UCSD-AML1 (cell line): ENCODE measurements around the gene C1QTNF6.

Source experiments
- DNase-seq: peaks from one replicate; lab custom pipeline; 2025; ENCODE audit not compliant: unreplicated experiment; lab: John Stamatoyannopoulos, UW

C1QTNF6 gene

DNA sequence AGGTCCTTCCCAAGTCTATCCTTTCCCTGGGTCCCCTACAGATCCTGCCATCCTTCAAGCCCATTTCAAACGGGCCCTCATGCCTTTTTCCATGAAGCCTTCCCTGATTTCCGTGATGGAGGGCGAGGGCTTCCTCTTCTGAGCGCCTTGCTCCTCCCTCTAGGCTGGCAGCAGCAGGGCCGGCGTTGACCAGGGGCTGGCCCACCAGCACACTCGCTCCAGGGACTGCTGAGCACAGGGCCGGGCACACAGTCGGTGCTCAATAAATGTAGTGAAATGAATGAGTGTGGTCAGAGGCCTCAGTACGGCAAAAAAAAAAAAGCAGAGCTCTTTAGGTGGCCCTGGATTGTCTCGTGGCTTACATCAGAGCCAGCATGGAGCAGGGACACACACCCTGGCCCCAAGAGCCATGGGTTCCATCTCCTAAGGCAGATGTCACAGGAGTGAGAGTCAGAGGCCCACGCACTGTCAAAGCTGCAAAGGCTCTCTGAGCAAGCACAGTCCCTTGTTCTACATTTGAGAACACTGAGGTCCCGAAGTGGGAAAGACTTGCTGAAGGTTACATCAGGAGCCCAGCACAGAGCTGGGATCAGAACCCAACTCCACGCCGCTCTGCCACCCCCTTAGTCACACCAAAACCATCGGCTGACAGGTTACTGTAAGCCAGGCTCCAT is 41.4 kb downstream of the C1QTNF6 start:
- DNase-seq = no peak

DNA sequence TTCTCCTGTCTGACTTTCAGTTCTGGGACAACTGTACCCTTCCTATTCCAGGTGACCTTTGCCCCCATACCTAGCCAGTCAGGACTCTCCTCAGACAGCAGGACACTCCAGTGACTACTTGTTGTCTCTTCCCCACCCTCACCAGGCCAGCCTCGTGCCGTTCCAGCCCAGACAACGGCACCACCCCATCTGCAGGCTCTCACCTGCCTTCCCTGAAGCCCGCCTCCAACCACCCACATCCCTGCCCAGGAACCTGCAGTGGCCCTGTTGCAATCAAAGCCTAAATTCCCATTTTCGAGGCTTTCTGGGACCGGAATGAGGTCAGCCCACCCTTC is 42.0 kb downstream of the C1QTNF6 start:
- DNase-seq = no peak

DNA sequence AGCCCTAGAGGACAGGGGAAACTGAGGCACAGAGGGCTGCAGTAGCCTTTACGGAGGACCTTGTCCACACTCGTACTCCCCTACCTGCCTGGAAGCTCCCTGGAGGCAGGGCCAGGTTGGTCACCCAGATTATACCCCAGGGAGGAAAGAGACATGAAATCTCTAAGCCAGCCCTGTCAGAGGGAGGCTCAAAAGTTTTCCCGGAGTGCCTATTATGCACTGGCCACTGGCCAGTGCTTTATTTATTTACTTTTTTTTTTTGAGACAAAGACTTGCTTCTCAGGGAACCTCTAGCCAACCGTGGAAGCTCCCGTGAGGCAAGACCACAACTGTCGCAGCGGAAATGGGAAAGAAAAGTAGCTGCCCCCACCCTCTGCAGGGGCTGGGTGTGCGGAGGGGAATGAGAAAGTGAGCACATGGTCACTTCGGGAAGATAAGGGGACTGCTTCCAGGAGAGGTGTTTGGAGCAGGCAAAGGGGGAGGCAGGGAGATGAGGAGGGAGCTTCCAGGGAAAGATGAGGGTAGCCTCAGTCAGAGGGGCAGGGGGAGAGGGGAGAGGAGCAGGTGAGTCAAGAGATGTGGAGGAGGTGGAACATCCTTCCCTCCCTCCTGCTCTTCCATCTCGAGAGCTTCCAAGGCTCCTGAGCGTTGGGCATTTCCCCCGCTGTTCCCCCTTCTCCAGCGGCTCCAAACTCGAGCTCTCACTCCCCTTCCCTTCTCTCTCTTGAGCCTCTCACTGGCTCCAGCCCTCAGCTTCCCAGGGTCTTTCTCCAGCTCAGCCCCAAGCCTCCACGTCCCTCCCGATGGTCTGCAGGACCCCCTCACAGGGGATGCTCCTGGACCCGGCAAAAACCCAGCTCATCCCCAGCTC is 42.6 kb downstream of the C1QTNF6 start:
- no peak for DNase-seq

DNA sequence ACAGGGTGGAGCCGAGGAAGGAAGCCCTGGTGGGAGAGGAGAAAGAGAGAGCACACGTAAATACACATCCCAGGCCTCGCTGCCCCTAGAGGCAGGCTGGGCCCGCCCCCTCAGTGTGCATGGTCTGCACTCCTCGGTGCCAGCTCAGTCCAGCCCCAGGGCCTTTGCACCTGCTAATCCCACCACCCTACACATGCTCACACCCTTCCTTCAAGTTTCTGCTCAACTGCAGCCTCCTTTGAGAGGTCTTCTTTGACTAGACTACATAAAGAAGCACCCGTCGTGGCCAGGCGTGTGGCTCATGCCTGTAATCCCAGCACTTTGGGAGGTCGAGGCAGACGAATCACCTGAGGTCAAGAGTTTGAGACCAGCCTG is 43.9 kb downstream of the C1QTNF6 start:
- DNase-seq = no peak

DNA sequence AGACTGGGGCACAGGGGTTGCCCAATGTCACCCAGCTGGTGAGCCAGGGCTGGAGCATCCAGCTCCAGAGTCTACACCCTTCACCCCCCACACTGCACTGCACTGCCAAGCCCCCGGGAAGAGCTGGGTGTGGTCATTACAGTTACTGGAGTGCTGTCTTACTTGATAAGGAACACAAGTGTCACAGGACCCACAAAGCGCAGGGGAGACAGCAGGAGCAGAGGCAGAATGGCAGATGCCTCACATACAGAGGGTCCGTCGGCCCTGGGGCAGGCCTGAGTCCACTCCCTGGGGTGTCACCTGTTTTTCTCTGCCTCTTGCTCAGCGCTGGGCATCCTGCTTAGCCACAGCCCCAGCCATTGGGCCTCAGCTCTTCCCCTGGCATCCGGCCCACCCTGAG is 46.1 kb downstream of the C1QTNF6 start:
- no peak for DNase-seq

DNA sequence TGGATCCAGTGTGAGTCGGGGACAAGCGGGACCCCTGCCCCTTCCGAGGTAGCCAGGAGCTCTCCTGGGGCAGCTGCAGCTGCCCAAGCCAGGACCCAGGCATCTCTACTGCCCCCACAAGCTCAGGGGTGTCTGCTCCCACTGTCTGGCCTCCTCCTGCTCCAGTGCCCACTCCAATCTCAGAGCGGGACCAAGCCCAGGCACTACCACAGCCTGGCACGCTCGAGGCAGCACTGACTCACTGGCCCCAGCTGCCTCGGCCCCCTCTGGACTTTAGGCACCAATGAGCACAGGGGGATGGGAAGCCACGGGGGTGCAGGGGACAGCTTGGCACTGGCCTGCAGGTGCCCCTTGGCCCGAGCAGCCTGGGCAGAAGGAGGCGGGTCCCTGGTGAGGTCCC is 46.6 kb downstream of the C1QTNF6 start:
- no peak for DNase-seq

DNA sequence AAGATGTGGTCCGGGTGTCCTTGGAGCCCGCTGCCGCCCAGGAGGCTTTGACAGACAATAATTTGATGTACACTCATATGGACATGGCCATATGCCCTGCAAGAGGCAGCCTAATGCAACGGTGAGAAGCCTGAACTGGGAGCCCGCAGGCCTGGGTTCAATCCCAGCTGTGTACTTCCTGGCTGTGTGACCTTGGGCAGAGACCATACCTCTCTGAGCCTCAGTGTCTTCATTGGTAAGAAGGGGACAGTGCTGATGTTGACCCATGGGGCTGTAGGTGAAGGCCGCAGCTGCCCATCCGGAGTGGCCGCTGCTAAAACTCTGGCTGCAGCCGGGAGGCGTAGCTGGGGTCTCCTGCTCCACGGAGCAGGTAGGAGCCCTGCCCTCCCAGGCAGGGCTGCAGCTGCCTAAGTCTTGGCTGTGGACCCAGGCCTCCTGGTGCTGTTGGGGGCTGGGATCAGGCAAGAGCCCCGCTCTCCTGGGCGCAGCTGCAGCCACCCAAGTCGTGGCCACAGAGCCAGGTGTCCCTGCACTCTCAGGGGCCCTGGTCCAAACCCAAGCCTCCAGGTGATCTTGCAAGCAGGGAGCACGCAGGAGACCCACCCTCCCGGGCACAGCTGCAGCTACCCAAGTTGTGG is 47.2 kb downstream of the C1QTNF6 start:
- no peak for DNase-seq

DNA sequence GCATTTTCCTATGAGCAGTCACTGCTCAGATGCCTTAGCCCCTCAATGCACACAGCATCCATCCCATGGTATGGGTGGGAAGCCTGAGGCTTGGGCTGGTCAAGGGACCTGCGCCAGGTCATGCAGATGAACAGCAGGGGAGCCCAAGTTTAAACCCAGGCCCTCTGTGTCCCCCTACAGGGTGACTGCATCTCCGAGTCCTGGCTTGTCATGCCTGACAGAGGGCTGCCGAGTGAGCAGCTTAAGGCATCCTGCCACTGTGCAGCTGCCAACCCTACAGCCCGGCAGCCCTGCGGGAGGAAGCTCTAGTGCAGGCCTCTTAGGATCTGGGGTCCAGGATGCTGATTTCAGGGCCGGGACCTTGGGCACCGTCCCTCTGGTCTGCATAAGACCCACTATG is 48.3 kb downstream of the C1QTNF6 start:
- DNase-seq = no peak

DNA sequence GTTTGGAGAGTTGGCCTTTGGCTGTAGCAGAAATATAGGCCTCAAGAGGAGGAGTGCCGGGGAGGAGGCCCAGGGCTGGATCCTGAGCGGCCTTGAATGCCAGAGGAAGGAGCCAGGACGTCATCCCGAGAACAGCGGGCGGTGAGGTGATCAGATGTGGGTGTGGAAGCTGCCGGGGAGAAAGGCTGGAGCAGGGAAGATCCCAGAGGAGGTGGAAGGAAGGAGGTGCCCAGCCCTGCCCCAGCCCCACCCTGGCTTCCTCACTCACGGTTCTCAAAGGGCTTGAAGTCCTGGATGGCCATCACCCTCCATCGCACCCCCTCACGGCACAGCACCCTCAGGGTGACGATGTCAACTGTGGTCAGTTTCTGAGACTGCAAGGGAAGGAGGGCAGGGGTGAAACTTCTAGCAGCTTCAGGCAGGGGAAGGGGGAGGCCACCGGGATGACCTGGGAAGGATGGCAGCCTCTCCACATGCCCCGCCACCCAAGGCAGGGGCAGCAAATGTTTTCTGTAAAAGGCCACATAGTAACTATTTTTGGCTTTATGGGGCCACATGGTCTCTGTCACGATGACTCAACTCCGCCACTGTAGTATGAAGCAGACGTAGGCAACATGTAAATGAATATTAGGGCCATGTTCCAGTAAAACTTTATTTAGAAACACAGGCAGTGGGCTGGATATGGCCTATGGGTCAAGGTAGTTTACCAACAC is 49.0 kb downstream of the C1QTNF6 start:
- DNase-seq = no peak

DNA sequence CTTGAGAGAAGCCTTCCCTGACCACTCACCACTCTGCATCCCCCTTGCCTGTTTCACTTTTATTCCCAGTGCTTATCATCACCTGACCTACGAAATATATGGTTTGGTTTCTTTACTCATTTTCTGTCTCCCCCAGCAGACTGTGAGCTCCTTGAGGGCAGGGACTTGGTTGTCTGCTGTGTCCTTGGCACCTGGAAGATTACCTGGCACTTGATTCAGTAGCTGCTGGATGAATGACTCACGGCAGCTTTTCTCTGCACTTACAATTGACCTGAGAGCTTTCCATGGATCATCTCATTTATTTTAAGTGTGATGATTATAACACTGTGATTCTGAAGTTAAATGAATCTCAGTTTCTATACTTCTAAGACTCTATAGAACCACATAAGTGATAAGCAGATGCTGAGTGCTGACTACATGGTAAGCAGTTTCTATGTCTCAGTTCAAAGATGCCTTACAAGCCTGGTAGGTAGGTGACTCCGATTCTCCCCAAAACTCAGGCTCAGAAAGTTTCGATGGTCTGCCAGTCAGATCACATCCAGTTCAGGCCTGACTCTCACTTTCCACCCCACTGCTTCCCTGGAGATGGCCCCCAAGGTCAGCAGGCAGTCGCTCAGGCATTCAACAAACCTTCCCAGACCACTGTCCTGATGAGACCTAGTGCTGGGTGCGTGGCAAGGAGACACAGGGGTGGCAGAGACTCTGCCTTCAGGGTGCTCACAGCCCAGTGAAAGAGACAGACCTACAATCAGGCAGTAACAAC is 50.0 kb downstream of the C1QTNF6 start:
- DNase-seq = no peak

DNA sequence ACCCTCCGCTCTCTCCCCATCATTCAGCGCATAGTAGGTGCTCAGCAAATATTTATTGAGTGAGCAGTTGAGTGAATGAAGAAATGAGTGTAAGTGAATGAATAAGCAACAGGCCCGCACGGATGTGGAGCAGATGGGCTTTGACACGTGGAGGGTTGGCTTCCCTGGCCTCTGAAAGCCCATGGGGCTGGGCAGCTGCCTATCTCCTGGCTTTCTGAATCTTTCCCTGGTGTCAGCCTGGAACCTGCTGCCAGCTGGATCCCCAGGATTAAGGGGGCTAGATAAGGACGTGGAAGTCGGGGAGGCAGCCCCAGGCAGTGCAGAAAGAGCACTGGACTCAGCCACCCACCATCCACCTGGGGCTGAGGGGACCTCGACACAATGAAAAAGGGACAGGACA is 50.9 kb downstream of the C1QTNF6 start:
- DNase-seq = no peak

DNA sequence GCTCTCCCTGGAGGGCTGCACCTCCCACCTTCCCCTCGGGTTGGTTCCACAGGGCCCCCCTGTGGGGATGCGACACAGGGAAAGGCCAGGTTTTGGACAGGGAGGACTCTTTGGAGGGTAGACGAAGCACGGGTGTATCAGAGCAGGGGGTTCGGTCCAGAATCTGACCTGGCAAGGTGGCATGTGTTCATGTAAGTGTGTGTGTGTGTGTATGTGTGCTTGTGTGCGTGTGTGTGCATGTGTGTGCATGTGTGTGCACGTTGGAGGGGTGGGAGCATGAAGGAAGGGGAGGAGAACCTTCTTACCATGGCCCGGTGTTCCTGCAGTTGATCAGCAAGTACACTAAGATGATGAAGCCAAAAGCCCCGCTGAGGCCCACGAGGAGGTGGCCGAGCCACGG is 53.0 kb downstream of the C1QTNF6 start:
- DNase-seq = no peak

DNA sequence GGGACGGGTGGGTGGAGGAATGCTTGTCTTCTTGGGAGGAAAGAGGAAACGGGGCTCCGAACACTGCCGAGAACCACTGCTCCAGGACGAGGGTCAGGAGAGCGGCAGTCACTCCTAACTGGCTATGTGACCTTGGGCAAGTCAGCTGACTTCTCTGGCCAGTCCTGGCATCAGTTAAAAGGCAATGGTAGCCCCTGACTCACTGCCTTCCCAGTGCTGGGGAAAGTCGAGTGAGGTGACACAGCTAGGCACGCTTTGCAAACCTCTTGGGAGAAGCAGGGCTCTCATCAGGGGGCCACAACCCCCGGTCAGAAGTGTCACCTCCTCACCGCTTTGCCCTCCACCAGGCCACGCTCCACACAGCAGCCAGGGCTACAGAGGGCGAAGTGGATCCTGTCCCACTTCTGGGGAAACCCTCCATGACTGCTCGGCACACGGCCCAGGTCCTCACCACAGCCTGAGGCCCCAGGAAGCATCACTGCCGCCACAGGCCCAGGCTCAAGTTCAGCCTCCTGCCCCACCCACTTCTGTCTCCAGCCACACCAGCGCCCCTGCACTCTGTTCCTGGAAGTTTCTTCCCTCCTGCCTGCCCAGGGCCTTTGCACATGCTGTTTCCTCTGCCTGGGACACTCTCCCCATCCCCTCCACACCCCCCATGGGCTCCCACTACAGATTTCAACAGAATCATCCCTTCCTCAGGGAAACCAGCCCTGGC is 54.6 kb downstream of the C1QTNF6 start:
- DNase-seq = no peak

DNA sequence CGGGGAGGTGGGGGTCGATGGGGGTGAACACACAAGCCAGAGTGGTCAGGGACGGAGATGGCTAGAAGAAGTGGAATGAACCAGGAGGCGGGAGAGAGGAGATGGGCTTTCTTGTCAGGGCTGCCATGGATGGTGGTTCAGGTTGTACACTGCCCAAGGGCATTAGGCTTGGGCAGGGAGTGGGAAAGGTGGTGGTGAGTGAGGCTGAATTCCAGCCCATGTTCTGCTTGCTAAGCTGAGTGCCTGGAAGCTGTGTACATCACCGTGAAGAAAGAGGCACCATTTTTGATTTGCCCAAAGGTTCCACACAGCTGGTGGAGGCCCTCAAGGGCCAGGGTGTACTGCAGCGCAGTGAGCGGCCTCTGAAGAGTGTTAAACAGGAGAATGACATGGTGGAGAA is 55.3 kb downstream of the C1QTNF6 start:
- no peak for DNase-seq
